Right lobe of liver (tissue), 4 donors: Measurements from ENCODE around the gene S100A8.

Experiments used
- CTCF ChIP-seq, 4 donors: fragments of 200-600 bp in 3 of 4; fragments of 450-650 bp in 1 of 4; IDR thresholded peaks; one replicate each; pipeline versions ENCODE4 v1.5.1 to v1.8.0; 2016 to 2022; ENCODE audit warnings: antibody characterized with exemption in 4 of 4, mild to moderate bottlenecking in 2 of 4
- POLR2A ChIP-seq: fragments of 450-650 bp; IDR thresholded peaks from one replicate; pipeline ENCODE4 v1.6.1; 2017; ENCODE audit warnings: antibody characterized with exemption, mild to moderate bottlenecking
- donor health status: DM: no; HTN: no; CAD: no.
- donor health status: DM: no; HTN: no; CAD: no.
- donor health status: DM: no; HTN: yes; CAD: no.

DNA sequence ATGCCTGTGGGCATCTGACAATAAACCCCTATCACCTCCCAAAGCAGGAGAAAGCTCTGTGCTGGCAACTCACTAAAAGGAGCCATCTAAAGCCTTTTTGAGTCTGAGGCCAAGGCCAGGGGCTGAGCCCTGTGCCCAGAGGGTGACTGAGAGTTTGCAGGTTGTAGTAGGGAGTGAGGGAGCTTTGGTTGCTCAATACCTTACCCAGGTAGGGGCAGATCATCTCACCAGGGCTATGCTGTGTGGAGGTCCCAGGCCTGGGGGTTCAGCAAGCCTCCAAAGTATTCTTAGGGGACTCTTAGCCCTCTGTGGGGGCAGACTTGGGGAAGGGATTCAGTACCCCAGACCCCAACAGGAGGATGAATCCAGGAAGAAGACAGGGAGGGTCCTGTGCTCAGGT lies 48.4 kb upstream of the S100A8 start:
- no peak for TF ChIP-seq CTCF (IDR thresholded peaks at IDR 0.05)
- TF ChIP-seq POLR2A = no peak
